HG02885 (cell line): Measurements from ENCODE around the gene CCDC89.
"Not testable (repeated sequence)": the region's sequence is repeated elsewhere in the genome, so short reads cannot be mapped to it uniquely, and the experiment has no call there.

Experiments used
- ATAC-seq: cut with Tn5 transposase; IDR thresholded peaks from one replicate; pipeline ENCODE4 v1.9.1; 2021; ENCODE audit warnings: mild to moderate bottlenecking; ENCODE audit not compliant: unreplicated experiment, poor library complexity

CCDC89 gene

GRCh38 chr11:85695546-85695945 is 9.6 kb upstream of the CCDC89 start:
- no peak for ATAC-seq

- ATAC-seq, result no peak
Observed at GRCh38 chr11:85694385-85694980, 8.5 kb upstream of the CCDC89 start.

DNA sequence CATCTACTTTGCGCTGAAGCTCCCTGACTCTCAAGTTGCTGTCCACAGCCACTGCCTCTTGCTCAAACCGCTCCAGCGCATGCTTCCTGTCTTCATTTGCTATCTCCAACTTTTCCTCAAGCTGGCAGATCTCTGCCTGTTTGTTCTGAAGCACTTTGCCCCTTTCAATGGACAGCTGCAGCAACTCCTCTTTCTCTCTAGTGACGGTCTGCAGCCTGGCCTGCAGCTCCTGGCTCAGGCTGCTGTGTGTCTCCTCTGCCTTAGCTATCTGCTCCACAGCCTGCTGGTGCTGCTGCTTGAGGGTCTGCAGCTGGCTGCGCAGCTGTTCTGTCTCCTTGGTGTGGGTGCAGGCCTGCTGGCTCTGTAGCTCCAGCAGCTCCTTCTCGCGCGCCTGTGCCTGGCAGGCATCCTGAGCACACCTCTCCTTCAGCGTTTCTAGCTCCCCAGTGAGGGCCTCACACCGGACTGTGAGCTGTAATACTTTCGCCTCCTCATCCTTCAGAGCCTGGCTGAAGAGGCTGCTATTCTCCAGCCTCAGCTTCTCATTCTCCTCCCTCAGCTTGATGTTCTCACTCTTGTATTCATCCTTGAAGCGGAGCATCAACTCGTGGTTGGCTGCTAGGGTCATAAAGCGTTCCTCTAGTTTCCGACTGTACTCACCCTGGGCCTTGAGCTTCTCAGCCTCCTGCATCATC is 723 bp downstream of the CCDC89 start:
- no peak for ATAC-seq

GRCh38 chr11:85682330-85683305 is 3.4 kb downstream of the CCDC89 start:
- ATAC-seq, result peak; percentile 82

DNA sequence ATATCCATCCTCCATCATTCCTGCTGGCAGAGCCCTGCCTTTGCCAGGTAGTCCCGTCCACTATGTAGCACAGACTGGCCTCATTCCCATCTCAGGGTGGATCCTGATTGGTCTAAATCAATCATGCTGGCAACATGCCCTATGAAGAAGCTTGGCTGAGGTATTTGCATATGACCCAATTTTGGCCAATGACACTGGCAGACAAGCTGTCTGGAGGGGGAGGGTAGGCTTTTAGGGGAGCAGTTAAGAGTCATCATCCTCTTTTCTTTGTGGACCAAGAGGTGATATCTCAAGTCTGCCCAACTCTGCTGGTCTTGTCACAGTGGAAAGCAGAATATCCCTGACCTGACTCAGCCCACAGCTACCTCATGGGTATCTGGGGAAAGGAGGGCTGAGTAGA is 5.1 kb downstream of the CCDC89 start:
- no peak for ATAC-seq

DNA sequence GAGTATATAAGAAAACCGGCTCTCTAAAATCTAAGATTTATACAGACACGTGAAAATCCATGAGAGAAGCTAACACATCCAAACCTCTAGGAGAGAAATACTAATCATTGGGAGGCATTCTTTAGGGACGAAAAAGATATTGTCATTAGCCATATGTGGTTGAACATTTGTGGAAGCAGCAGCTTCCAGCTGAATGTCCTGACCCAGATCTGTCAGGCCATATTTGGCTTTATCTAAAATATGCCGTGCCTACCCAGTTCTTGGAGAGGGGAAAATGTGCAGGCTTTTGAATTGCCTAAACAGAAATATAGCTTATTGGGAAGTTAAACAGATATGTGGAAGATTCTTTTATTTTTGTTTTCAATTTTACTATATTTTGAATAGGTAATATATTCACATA is 6.4 kb downstream of the CCDC89 start:
- ATAC-seq, result no peak

- ATAC-seq, result no peak
Observed at GRCh38 chr11:85673393-85673792, 12.6 kb downstream of the CCDC89 start.

DNA sequence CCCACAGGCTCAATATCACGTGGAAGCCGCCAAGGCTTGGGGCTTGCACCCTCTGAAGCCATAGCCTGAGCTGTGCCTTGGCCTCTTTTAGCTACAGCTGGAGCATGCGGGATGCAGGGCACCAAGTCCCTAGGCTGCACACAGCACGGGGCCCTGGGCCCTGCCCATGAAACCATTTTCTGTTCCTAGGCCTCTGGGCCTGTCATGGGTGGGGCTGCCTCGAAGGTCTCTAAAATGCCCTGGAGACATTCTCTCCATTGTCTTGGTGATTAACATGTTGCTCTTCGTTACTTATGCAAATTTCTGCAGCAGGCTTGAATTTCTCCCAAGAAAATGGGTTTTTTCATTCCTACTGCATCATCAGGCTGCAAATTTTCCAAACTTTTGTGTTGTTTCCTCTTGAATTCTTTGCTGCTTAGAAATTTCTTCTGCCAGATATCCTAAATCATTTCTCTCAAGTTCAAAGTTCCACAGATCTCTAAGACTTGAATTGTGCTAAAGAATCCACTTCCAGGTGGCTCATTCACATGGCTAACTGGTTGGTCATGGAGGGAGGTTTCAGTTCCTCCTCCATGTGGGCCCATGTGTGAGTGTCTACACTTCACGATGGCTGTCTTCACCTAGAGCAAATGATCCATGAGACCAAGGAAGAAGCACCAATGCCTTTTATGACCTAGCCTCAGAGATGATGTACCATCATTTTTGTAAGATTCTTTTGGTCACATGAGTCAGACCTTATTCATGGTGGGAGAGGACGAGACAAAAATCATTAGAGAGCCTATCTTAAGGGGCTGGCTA is 13.7 kb downstream of the CCDC89 start:
- ATAC-seq, result peak; percentile 54

GRCh38 chr11:85670949-85671663 is 14.9 kb downstream of the CCDC89 start:
- not testable (repeated sequence) for ATAC-seq

DNA sequence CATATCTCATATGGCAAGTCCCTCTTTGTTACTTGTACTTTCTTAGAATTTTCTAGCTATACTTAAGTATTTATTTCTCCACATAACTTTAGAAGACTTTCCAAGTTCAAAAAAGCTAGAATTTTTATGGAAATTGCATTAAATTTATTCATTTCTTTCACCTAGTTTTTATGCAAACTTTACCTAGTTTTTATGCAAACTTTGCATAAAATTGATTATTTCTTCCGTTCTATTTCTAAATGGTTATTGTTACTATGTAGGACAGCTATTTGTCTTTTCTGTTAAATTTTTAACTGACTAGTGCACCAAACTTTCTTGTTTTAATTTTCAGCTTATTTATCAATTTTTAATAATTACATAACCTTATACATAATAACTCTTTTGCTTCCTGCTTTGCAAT is 17.8 kb downstream of the CCDC89 start:
- no peak for ATAC-seq

- no peak for ATAC-seq
Observed at GRCh38 chr11:85666687-85667086, 19.3 kb downstream of the CCDC89 start.

DNA sequence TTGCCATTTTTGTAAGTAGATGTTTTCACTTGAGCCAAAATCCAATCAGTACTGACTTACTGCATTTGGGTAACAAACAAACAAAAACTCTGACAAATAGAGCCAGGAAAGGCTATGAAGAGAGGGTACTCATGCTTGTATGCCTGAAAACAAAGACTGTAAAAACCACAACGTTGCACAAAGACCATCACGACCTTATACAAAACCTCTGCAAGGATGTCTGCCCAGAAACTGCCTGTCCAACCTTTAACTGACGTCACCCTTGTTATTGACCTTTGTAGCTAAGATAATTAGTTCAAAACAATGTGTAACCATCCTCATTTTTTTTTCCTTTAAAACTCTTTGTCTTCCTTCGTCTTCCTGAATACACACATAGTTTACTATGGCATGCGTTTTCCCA is 20.3 kb downstream of the CCDC89 start:
- ATAC-seq, result no peak

GRCh38 chr11:85664615-85665481 is 21.1 kb downstream of the CCDC89 start, which contains the start of gene CREBZF:
TSS of gene CREBZF (minus strand) at chr11:85665129. CDS start at chr11:85664875, 254 bp downstream.
- peak; percentile 90 for ATAC-seq

GRCh38 chr11:85663753-85664614 is 22.0 kb downstream of the CCDC89 start:
- peak; percentile 69 for ATAC-seq

- ATAC-seq, result no peak
Observed at GRCh38 chr11:85663080-85663752, 22.8 kb downstream of the CCDC89 start.

GRCh38 chr11:85661972-85662664 is 23.9 kb downstream of the CCDC89 start:
- no peak for ATAC-seq

- no peak for ATAC-seq
Observed at GRCh38 chr11:85658180-85658579, 27.8 kb downstream of the CCDC89 start.
